Astrocyte of the cerebellum (primary cell): ENCODE measurements around the gene ANKRD40CL.

Experiments
- DNase-seq: peaks from one replicate; pipeline ENCODE4 v3.0.0-alpha.2; 2011; ENCODE audit warnings: low read depth
- H3K4me3 ChIP-seq: 2 replicates; pipeline ENCODE4 v1.5.1; 2011; ENCODE audit warnings: mild to moderate bottlenecking, low read depth, low read length, moderate library complexity
- CTCF ChIP-seq: IDR thresholded peaks from 2 replicates; pipeline ENCODE4 v1.5.1; 2012; ENCODE audit warnings: low read length, low read depth, moderate library complexity, mild to moderate bottlenecking; ENCODE audit errors: missing control alignments
- in situ Hi-C: cut with HindIII; loops from 2 replicates; pipeline ENCODE4 v1.10.0; 2017; ENCODE audit warnings: low sequenced_read_pairs

The ANKRD40CL gene

GRCh38 chr17:50766222-50767023, 895 bp downstream of the ANKRD40CL start:
- TF ChIP-seq CTCF = no peak
- in situ Hi-C loops = no loop called here

GRCh38 chr17:50765454-50766221, 1.7 kb downstream of the ANKRD40CL start:
- no peak for TF ChIP-seq CTCF
- no peak for DNase-seq
- in situ Hi-C loops = no loop called here
- no peak overlapping the region for H3K4me3 ChIP-seq

More at GRCh38 chr17:50766222-50767023, 895 bp downstream of the ANKRD40CL start:
- no peak for DNase-seq
- H3K4me3 ChIP-seq = no peak overlapping the region

- in situ Hi-C loops = no loop called here
- no peak for DNase-seq
- H3K4me3 ChIP-seq = no peak overlapping the region
- no peak for TF ChIP-seq CTCF
These were observed 2.6 kb downstream of the ANKRD40CL start for GRCh38 chr17:50764734-50765149.

GRCh38 chr17:50763716-50764475, 3.4 kb downstream of the ANKRD40CL start:
- no peak overlapping the region for H3K4me3 ChIP-seq
- no peak for TF ChIP-seq CTCF
- in situ Hi-C loops = no loop called here
- DNase-seq = no peak

- no peak overlapping the region for H3K4me3 ChIP-seq
- DNase-seq = no peak
- in situ Hi-C loops = no loop called here
- TF ChIP-seq CTCF = no peak
These were observed 5.1 kb downstream of the ANKRD40CL start for GRCh38 chr17:50762177-50762576.

- DNase-seq = no peak
- no peak overlapping the region for H3K4me3 ChIP-seq
- TF ChIP-seq CTCF = no peak
- in situ Hi-C loops = no loop called here
These were observed 8.3 kb downstream of the ANKRD40CL start for GRCh38 chr17:50758989-50759544.
